Right lobe of liver (tissue), 4 donors: Measurements from ENCODE around the gene PLCL1.

Source experiments
- CTCF ChIP-seq, 4 donors: fragments of 200-600 bp in 3 of 4; fragments of 450-650 bp in 1 of 4; IDR thresholded peaks; one replicate each; pipeline versions ENCODE4 v1.5.1 to v1.8.0; 2016 to 2022; ENCODE audit warnings: antibody characterized with exemption in 4 of 4, mild to moderate bottlenecking in 2 of 4
- POLR2A ChIP-seq: fragments of 450-650 bp; IDR thresholded peaks from one replicate; pipeline ENCODE4 v1.6.1; 2017; ENCODE audit warnings: antibody characterized with exemption, mild to moderate bottlenecking
- donor health status: DM: no; HTN: no; CAD: no.
- donor health status: DM: no; HTN: no; CAD: no.
- donor health status: DM: no; HTN: yes; CAD: no.

GRCh38 chr2:197839327-197839726 lies 34.9 kb downstream of the PLCL1 start:
- TF ChIP-seq CTCF (IDR thresholded peaks at IDR 0.05) (no peak), POLR2A (no peak)
